ENCODE measurements around the gene NRXN3.

- TF ChIP-seq CTCF (conservative IDR thresholded peaks at IDR 0.05; ENCODE audit: low read length) (no peak), EZH2phosphoT487 (IDR thresholded peaks at IDR 0.05; ENCODE audit: borderline replicate concordance, low read depth, low read length) (no peak)
These were observed 373.3 kb downstream of the NRXN3 start for GRCh38 chr14:78543433-78543832.
